ENCODE results near the gene ADM2.

DNA sequence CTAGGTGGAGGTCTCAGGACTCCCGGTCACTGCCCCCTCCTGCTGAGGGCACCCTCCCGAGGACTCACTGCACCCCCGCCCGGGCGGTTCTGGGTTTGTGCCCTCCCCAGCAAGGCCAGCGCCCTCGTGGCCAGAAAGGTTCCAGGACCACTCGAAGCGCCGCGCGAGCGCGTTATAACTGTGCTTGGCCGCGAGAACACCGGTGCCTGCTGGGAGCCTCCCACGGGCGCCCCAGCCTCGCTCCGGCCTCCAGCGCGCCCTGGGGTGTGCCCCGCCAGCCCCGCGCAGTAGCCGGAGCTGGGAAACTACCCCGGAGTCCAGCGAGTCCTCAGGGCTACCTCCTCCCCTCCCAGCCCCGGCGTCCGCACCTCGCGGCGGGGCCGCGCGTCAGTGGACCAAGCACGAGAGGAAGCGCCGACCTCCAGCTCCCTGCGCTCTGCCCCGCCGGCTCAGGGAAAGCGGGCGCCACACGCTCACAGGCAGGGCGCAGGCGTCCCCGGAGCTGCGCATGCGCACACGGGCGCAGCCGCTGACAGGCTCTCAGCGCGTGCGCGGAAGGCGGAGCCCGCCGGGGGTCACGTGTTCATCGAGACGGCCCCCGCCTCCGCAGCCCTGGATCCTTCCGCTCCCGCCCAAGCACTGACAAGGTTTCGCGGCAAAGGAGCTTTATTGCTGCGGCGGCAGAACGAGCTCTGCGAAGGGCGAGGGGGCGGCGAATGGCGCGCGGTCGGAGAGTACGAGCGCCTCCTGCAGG is 43.9 kb downstream of the ADM2 start, which contains the start of gene SCO2:
- TF ChIP-seq, protein P1, sequence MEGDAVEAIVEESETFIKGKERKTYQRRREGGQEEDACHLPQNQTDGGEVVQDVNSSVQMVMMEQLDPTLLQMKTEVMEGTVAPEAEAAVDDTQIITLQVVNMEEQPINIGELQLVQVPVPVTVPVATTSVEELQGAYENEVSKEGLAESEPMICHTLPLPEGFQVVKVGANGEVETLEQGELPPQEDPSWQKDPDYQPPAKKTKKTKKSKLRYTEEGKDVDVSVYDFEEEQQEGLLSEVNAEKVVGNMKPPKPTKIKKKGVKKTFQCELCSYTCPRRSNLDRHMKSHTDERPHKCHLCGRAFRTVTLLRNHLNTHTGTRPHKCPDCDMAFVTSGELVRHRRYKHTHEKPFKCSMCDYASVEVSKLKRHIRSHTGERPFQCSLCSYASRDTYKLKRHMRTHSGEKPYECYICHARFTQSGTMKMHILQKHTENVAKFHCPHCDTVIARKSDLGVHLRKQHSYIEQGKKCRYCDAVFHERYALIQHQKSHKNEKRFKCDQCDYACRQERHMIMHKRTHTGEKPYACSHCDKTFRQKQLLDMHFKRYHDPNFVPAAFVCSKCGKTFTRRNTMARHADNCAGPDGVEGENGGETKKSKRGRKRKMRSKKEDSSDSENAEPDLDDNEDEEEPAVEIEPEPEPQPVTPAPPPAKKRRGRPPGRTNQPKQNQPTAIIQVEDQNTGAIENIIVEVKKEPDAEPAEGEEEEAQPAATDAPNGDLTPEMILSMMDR (IDR thresholded peaks at IDR 0.05) = peak in 3 of 5 experiments; percentile 52 to 68 (median 54)
- TF ChIP-seq POLR2A (IDR thresholded peaks at IDR 0.05) (peak; percentile 28 to 76), EP300 (IDR thresholded peaks at IDR 0.05) (peak; percentile 88 to 93)
